Measurements from ENCODE around the gene CRYBG3.
"Not testable (repeated sequence)": the region's sequence is repeated elsewhere in the genome, so short reads cannot be mapped to it uniquely, and the experiment has no call there.

The CRYBG3 gene

GRCh38 chr3:97821774-97822358 is at the start of gene CRYBG3:
CRYBG3 (plus strand) TSS chr3:97822011; CDS start chr3:97822207, 196 bp downstream.
- DNase-seq = no peak

- no peak for DNase-seq
Observed at GRCh38 chr3:97772926-97773325, 48.9 kb upstream of the CRYBG3 start.

GRCh38 chr3:97778152-97778551 is 43.7 kb upstream of the CRYBG3 start:
- DNase-seq = no peak

- DNase-seq = no peak
Observed at GRCh38 chr3:97793420-97794019, 28.3 kb upstream of the CRYBG3 start.

GRCh38 chr3:97795951-97796350 is 25.9 kb upstream of the CRYBG3 start:
- no peak for DNase-seq

GRCh38 chr3:97804471-97804870 is 17.3 kb upstream of the CRYBG3 start:
- no peak for DNase-seq

GRCh38 chr3:97810779-97811390 is 10.9 kb upstream of the CRYBG3 start:
- no peak for DNase-seq

- DNase-seq = peak; percentile 16
Observed at GRCh38 chr3:97815149-97815917, 6.5 kb upstream of the CRYBG3 start.

- no peak for DNase-seq
Observed at GRCh38 chr3:97816811-97817210, 5.0 kb upstream of the CRYBG3 start.

- no peak for DNase-seq
Observed at GRCh38 chr3:97817965-97818364, 3.8 kb upstream of the CRYBG3 start.

- no peak for DNase-seq
Observed at GRCh38 chr3:97820780-97821179, 1.0 kb upstream of the CRYBG3 start.

- no peak for DNase-seq
Observed at GRCh38 chr3:97821287-97821773, 481 bp upstream of the CRYBG3 start.

- DNase-seq = no peak
Observed at GRCh38 chr3:97822359-97822775, 556 bp downstream of the CRYBG3 start.

GRCh38 chr3:97823046-97824004 is 1.5 kb downstream of the CRYBG3 start:
- no peak for DNase-seq

- no peak for DNase-seq
Observed at GRCh38 chr3:97825101-97825500, 3.3 kb downstream of the CRYBG3 start.

GRCh38 chr3:97827741-97828471 is 6.1 kb downstream of the CRYBG3 start:
- no peak for DNase-seq

- DNase-seq = no peak
Observed at GRCh38 chr3:97829198-97829597, 7.4 kb downstream of the CRYBG3 start.

GRCh38 chr3:97830638-97831037 is 8.8 kb downstream of the CRYBG3 start:
- no peak for DNase-seq

- no peak for DNase-seq
Observed at GRCh38 chr3:97831140-97831539, 9.3 kb downstream of the CRYBG3 start.

GRCh38 chr3:97833184-97833583 is 11.4 kb downstream of the CRYBG3 start:
- DNase-seq = not testable (repeated sequence)

GRCh38 chr3:97835761-97836160 is 13.9 kb downstream of the CRYBG3 start:
- no peak for DNase-seq

- DNase-seq = no peak
Observed at GRCh38 chr3:97838393-97838792, 16.6 kb downstream of the CRYBG3 start.
